GM10266 (cell line): ENCODE data around the gene OR52A1.
A peak's percentile ranks its signal among the peaks of the same experiment; 100 is the strongest.

Experiments used
- DNase-seq: peaks from one replicate; pipeline ENCODE4 v3.0.0; 2012; ENCODE audit errors: extremely low spot score
- CTCF ChIP-seq: IDR thresholded peaks from 2 replicates; pipeline ENCODE4 v1.5.1; 2012; ENCODE audit warnings: mild to moderate bottlenecking, low read depth; ENCODE audit not compliant: control insufficient read depth, insufficient read depth; ENCODE audit errors: missing control alignments

OR52A1 gene

GRCh38 chr11:5131584-5132335 lies 22.8 kb downstream of the OR52A1 start:
- TF ChIP-seq CTCF: no peak
- DNase-seq: no peak

DNA sequence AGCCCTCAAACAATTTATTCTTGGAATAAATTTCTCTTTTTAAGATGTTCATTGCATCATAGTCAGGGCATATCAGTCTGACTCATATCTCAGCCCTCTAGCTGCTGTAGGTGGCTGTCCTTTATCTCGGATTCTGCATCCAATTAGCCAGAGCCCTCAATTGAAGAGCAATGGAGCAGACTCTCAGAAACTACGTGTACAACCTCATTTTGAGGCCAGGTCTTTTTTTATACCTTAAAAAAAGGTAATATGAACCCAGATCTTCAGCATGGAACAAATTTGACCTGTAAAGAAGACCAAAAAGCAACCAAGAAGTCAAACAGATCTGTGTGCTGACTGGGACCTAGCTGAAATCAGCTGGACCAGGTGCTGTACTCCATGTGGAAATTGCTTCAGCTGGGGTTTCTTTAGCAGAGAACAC lies 25.1 kb downstream of the OR52A1 start:
- TF ChIP-seq CTCF: no peak

GRCh38 chr11:5124891-5125620 lies 29.5 kb downstream of the OR52A1 start:
- TF ChIP-seq CTCF: no peak
- DNase-seq: no peak

More for the DNA sequence above, 25.1 kb downstream of the OR52A1 start:
- DNase-seq: no peak

- peak; percentile 77 for TF ChIP-seq CTCF
- peak; percentile 25 for DNase-seq
Observed at GRCh38 chr11:5123802-5124521, 30.6 kb downstream of the OR52A1 start.

- no peak for TF ChIP-seq CTCF
- DNase-seq: no peak
Observed at GRCh38 chr11:5118893-5119292, 35.7 kb downstream of the OR52A1 start.

DNA sequence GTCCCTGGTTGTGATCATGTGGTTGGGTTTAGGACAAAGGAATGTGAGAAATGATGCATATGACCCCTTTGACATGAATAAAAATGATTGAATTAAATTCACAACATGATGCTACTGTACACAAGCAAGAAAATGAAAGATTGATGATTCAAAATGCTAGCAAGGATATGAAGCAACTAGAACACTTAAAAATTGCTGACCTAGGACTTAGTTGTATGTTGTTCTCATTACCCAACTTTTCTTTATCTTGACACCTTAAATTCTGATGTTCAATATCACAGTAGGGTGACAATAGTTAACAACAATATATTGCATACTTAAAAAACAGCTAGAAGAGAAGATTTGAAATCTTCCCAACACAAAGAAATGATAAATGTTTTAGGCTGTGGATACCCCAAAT lies 37.0 kb downstream of the OR52A1 start:
- DNase-seq: no peak
- no peak for TF ChIP-seq CTCF
